Neutrophil (primary cell): ENCODE measurements around the gene GAS6.

Experiments
- H3K27ac ChIP-seq: fragments of 200-600 bp; sonication (generic); 2 replicates; pipeline ENCODE4 v1.5.1; 2016; ENCODE audit warnings: mild to moderate bottlenecking, moderate library complexity
- H3K27me3 ChIP-seq: fragments of 200-600 bp; sonication (generic); 2 replicates; pipeline ENCODE4 v1.6.0; 2016; ENCODE audit warnings: mild to moderate bottlenecking
- H3K36me3 ChIP-seq: fragments of 200-600 bp; sonication (generic); 2 replicates; pipeline ENCODE4 v1.5.1; 2017
- H3K4me1 ChIP-seq, 2 experiments: fragments of 200-600 bp in 1 of 2; sonication (generic) in 1 of 2; 1 replicate in 1 of 2; 2 replicates in 1 of 2; pipeline versions ENCODE4 v1.5.1 to v1.6.1; 2013 to 2016; ENCODE audit warnings: low read depth in 1 of 2, low read length in 1 of 2, mild to moderate bottlenecking in 1 of 2, moderate library complexity in 1 of 2; ENCODE audit not compliant: control insufficient read depth in 1 of 2, insufficient read depth in 1 of 2
- H3K4me3 ChIP-seq, 2 experiments: fragments of 200-600 bp in 1 of 2; sonication (generic) in 1 of 2; 1 replicate in 1 of 2; 2 replicates in 1 of 2; pipeline ENCODE4 v1.5.1; 2013 to 2016; ENCODE audit warnings: low read depth in 1 of 2, low read length in 1 of 2, mild to moderate bottlenecking in 1 of 2, moderate library complexity in 1 of 2
- H3K9me3 ChIP-seq: fragments of 200-600 bp; sonication (generic); 2 replicates; pipeline ENCODE4 v1.5.1; 2016
- CTCF ChIP-seq: fragments of 200-600 bp; sonication (generic); IDR thresholded peaks from 2 replicates; pipeline ENCODE4 v1.5.1; 2016; ENCODE audit warnings: antibody characterized with exemption

Gene GAS6

DNA sequence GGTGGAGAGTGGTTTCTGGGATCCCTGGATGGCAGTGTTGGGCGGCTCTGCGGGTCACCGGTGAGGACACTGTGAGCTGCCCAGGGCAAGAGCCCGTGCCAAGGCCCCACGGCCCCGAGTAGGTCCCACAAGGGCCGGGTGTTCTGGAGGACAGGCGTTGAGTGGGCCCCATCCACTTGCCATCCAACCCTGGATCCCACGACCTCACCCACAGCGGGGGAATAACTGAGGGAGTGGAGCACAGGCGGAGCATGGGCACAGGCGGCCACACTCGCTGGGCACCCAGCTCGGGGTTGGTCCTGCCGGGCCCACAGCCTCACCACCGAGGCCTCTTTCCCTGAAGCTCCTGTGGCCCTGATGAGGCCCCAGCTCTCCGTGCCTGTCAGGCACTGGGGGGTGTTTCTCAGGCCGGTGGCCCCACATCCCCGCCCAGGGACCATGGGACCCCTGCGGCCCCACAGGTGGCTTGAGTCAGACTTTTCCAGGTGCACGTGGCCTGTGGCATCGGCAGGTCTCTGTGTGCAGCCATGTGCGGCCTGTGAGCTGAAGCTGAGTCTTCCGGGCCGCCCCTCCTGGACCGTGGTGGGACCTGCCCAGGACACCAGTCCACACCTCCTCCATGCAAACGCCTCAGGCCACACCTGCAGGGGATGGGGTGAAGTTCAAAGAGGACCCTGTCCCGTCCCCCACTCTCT lies 88.3 kb downstream of the GAS6 start:
- TF ChIP-seq CTCF = no peak
- no peaks in the 10 kb centered on the region for H3K9me3 ChIP-seq
- H3K36me3 ChIP-seq = no peaks in the 10 kb centered on the region
- no peak overlapping the region for H3K27ac ChIP-seq
- no peaks in the 10 kb centered on the region for H3K4me1 ChIP-seq
- H3K27me3 ChIP-seq = peaks cover 39% of the 10 kb centered on the region
- H3K4me3 ChIP-seq = no peak overlapping the region

DNA sequence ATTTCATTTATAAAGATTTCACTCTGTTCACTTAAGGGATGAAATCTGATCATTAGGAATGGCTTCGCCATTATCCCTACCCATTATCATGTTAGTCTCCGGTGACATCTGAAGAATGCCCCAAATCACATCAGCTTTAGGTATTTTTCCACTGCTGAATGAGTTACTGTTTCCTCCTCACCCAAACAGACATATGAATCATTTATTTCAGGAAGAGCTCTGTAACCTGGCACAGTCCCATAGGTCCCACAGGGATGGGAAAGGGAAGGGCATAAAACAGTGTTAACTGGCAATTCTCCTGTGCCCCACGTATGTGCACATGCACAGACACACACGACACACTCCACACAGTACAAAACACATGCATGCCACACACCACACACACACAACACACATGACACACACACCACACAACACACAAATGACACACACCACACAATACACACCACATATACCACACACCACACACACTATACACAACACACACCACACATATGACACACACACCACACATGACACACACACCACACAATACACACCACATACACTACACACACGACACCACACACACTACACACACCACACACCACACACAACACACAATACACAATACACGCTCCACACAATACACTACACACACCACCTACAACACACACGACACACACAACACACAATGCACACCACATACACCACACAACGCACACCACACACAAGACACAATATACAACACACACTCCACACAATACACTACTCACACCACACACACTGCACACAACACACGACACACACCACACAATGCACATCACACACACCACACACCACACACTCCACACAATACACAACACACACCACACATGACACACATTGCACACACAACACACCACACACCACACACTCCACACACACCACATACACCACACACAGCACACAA lies 89.4 kb downstream of the GAS6 start:
- Histone ChIP-seq H3K4me1 (no peaks in the 10 kb centered on the region), H3K27me3 (peaks cover 32% of the 10 kb centered on the region), H3K36me3 (no peaks in the 10 kb centered on the region), H3K4me3 (no peak overlapping the region), H3K27ac (no peak overlapping the region), H3K9me3 (no peaks in the 10 kb centered on the region)
- no peak for TF ChIP-seq CTCF

- no peak overlapping the region for H3K4me3 ChIP-seq
- H3K9me3 ChIP-seq = no peaks in the 10 kb centered on the region
- peaks cover 8% of the 10 kb centered on the region for H3K27me3 ChIP-seq
- H3K36me3 ChIP-seq = no peaks in the 10 kb centered on the region
- no peak for TF ChIP-seq CTCF
- H3K27ac ChIP-seq = no peak overlapping the region
- H3K4me1 ChIP-seq = no peaks in the 10 kb centered on the region
Measured at GRCh38 chr13:113771709-113772331, 92.1 kb downstream of the GAS6 start.

- H3K9me3 ChIP-seq = no peaks in the 10 kb centered on the region
- TF ChIP-seq CTCF = no peak
- no peak overlapping the region for H3K4me3 ChIP-seq
- H3K27me3 ChIP-seq = peaks cover 4% of the 10 kb centered on the region
- H3K27ac ChIP-seq = no peak overlapping the region
- no peaks in the 10 kb centered on the region for H3K36me3 ChIP-seq
- no peaks in the 10 kb centered on the region for H3K4me1 ChIP-seq
Measured at GRCh38 chr13:113770937-113771336, 92.9 kb downstream of the GAS6 start.
